Measurements from ENCODE around the gene E2F2. TPM values are rescaled to one million over a fixed set of nuclear protein-coding genes. Genes with fewer than 3 reads are reported as not detected.
A peak's percentile ranks its signal among the peaks of the same experiment; 100 is the strongest.
"Not testable (repeated sequence)": the region's sequence is repeated elsewhere in the genome, so short reads cannot be mapped to it uniquely, and the experiment has no call there.

E2F2 gene
- total and polyA plus RNA-seq, 7 donors: 0.03 to 0.32 (median 0.06) TPM; not detected in 2

- no peak for ATAC-seq
These were observed 28.1 kb downstream of the E2F2 start for GRCh38 chr1:23502951-23503350.

GRCh38 chr1:23500466-23500865 is 30.6 kb downstream of the E2F2 start:
- Histone ChIP-seq H3K36me3 (ENCODE audit: insufficient read depth in 1 of 2, low read depth in 1 of 2) (no peaks in the 10 kb centered on the region), H3K27me3 (ENCODE audit: insufficient read depth in 3 of 3, low read length in 2 of 3) (no peaks in the 10 kb centered on the region), H3K27ac (no peak overlapping the region), H3K4me1 (no peaks in the 10 kb centered on the region), H3K9me3 (no peaks in the 10 kb centered on the region), H3K4me3 (no peak overlapping the region)
- 14 to 25% (median 17%) methylated on average over 2 of the region's 2 CpGs for WGBS, 3 donors
- no peak for TF ChIP-seq CTCF (IDR thresholded peaks at IDR 0.05)
- no peak for ATAC-seq
- intact Hi-C loops (cut with DNase I): no loop called here
- no peak for DNase-seq

More at GRCh38 chr1:23502951-23503350, 28.1 kb downstream of the E2F2 start:
- Histone ChIP-seq H3K36me3 (ENCODE audit: insufficient read depth in 1 of 2, low read depth in 1 of 2) (no peaks in the 10 kb centered on the region), H3K27me3 (ENCODE audit: insufficient read depth in 3 of 3, low read length in 2 of 3) (no peaks in the 10 kb centered on the region), H3K4me3 (no peak overlapping the region), H3K4me1 (no peaks in the 10 kb centered on the region), H3K27ac (no peak overlapping the region), H3K9me3 (no peaks in the 10 kb centered on the region)
- DNase-seq: no peak
- intact Hi-C loops (cut with DNase I): no loop called here
- no peak for TF ChIP-seq CTCF (IDR thresholded peaks at IDR 0.05)
- 25 to 78% (median 69%) methylated on average over 1 to 6 of the region's 6 CpGs for WGBS, 3 donors

- intact Hi-C loops (cut with DNase I): loop anchor here (2.0 to 5.0 kb wide), 3 partner anchors 41 to 139 kb away; no protein-coding TSS in a partner anchor
- Histone ChIP-seq H3K4me3 (no peak overlapping the region), H3K36me3 (ENCODE audit: insufficient read depth in 1 of 2, low read depth in 1 of 2) (no peaks in the 10 kb centered on the region), H3K4me1 (no peaks in the 10 kb centered on the region), H3K27me3 (ENCODE audit: insufficient read depth in 3 of 3, low read length in 2 of 3) (no peaks in the 10 kb centered on the region), H3K9me3 (no peaks in the 10 kb centered on the region), H3K27ac (no peak overlapping the region)
- TF ChIP-seq CTCF (IDR thresholded peaks at IDR 0.05): no peak
- ATAC-seq (no peak), DNase-seq (no peak)
- 86 to 93% (median 86%) methylated on average over 3 of the region's 3 CpGs for WGBS, 3 donors
These were observed 33.1 kb downstream of the E2F2 start for GRCh38 chr1:23497777-23498439.

- intact Hi-C loops (cut with DNase I): loop anchor here (2.0 to 5.0 kb wide), 3 partner anchors 42 to 141 kb away; no protein-coding TSS in a partner anchor
- Histone ChIP-seq H3K4me3 (no peak overlapping the region), H3K27ac (no peak overlapping the region), H3K4me1 (peaks cover 4% of the 10 kb centered on the region), H3K36me3 (ENCODE audit: insufficient read depth in 1 of 2, low read depth in 1 of 2) (no peaks in the 10 kb centered on the region), H3K9me3 (no peaks in the 10 kb centered on the region), H3K27me3 (ENCODE audit: insufficient read depth in 3 of 3, low read length in 2 of 3) (no peaks in the 10 kb centered on the region)
- TF ChIP-seq CTCF (IDR thresholded peaks at IDR 0.05): no peak
- ATAC-seq (peak; percentile 15 to 53 (median 35)), DNase-seq (no peak)
- 71 to 77% (median 76%) methylated on average over 7 of the region's 7 CpGs for whole genome bisulfite sequencing, 3 donors
These were observed 34.4 kb downstream of the E2F2 start for GRCh38 chr1:23496490-23497181.

- 78 to 80% (median 80%) methylated on average over 6 of the region's 6 CpGs for WGBS, 3 donors
- not testable (repeated sequence) for H3K36me3 ChIP-seq (ENCODE audit: insufficient read depth in 1 of 2, low read depth in 1 of 2); H3K27me3 ChIP-seq (ENCODE audit: insufficient read depth in 3 of 3, low read length in 2 of 3); DNase-seq; H3K27ac ChIP-seq; H3K9me3 ChIP-seq; ATAC-seq; H3K4me3 ChIP-seq; H3K4me1 ChIP-seq
- intact Hi-C loops (cut with DNase I): loop anchor here in 1 of 2 donors (5.0 kb wide), 1 partner anchor 142 kb away; no protein-coding TSS in a partner anchor
These were observed 36.2 kb downstream of the E2F2 start for GRCh38 chr1:23494836-23495235.

- intact Hi-C loops (cut with DNase I); H3K27ac ChIP-seq; H3K27me3 ChIP-seq (ENCODE audit: insufficient read depth in 3 of 3, low read length in 2 of 3); H3K4me1 ChIP-seq; H3K36me3 ChIP-seq (ENCODE audit: insufficient read depth in 1 of 2, low read depth in 1 of 2); H3K9me3 ChIP-seq; H3K4me3 ChIP-seq; DNase-seq; ATAC-seq: not testable (repeated sequence)
- 81 to 92% (median 85%) methylated on average over 6 of the region's 6 CpGs for WGBS, 3 donors
These were observed 38.3 kb downstream of the E2F2 start for GRCh38 chr1:23492776-23493175.
